HG03342 (cell line): Measurements from ENCODE around the gene BSPRY.
"Not testable (repeated sequence)": the region's sequence is repeated elsewhere in the genome, so short reads cannot be mapped to it uniquely, and the experiment has no call there.

Experiments
- ATAC-seq: cut with Tn5 transposase; IDR thresholded peaks from one replicate; pipeline ENCODE4 v1.9.1; 2021; ENCODE audit warnings: mild to moderate bottlenecking, moderate library complexity; ENCODE audit not compliant: unreplicated experiment

Gene BSPRY

GRCh38 chr9:113341712-113342410 is 7.5 kb upstream of the BSPRY start:
- no peak for ATAC-seq

- ATAC-seq: no peak
Measured at GRCh38 chr9:113343732-113344231, 5.6 kb upstream of the BSPRY start.

GRCh38 chr9:113345190-113345589 is 4.2 kb upstream of the BSPRY start:
- no peak for ATAC-seq

GRCh38 chr9:113345671-113346070 is 3.7 kb upstream of the BSPRY start:
- no peak for ATAC-seq

- ATAC-seq: no peak
Measured at GRCh38 chr9:113348437-113348836, 904 bp upstream of the BSPRY start.

GRCh38 chr9:113349066-113349444 is 286 bp upstream of the BSPRY start:
- ATAC-seq: no peak

- ATAC-seq: no peak
Measured at GRCh38 chr9:113350107-113350661, 843 bp downstream of the BSPRY start.

- ATAC-seq: no peak
Measured at GRCh38 chr9:113350937-113351336, 1.6 kb downstream of the BSPRY start.

GRCh38 chr9:113352006-113352405 is 2.7 kb downstream of the BSPRY start:
- no peak for ATAC-seq

- ATAC-seq: no peak
Measured at GRCh38 chr9:113352411-113352810, 3.1 kb downstream of the BSPRY start.

GRCh38 chr9:113355040-113355596 is 5.8 kb downstream of the BSPRY start:
- no peak for ATAC-seq

- no peak for ATAC-seq
Measured at GRCh38 chr9:113356686-113357292, 7.4 kb downstream of the BSPRY start.

GRCh38 chr9:113359385-113359784 is 10.0 kb downstream of the BSPRY start:
- ATAC-seq: no peak

GRCh38 chr9:113360242-113360842 is 11.0 kb downstream of the BSPRY start:
- ATAC-seq: no peak

GRCh38 chr9:113361304-113362018 is 12.1 kb downstream of the BSPRY start:
- ATAC-seq: no peak

GRCh38 chr9:113363336-113363735 is 14.0 kb downstream of the BSPRY start:
- ATAC-seq: no peak

GRCh38 chr9:113364951-113365350 is 15.6 kb downstream of the BSPRY start:
- no peak for ATAC-seq

- not testable (repeated sequence) for ATAC-seq
Measured at GRCh38 chr9:113365652-113366051, 16.3 kb downstream of the BSPRY start.

GRCh38 chr9:113368348-113368981 is 19.1 kb downstream of the BSPRY start:
- no peak for ATAC-seq
